H9 (cell line): ENCODE data around the gene VAV2. TPM values are rescaled to one million over a fixed set of nuclear protein-coding genes. Genes with fewer than 3 reads are reported as not detected.

ENCODE experiments used
- DNase-seq: peaks from one replicate; pipeline ENCODE4 v3.0.0-alpha.2; 2017
- H2AFZ ChIP-seq: one replicate; pipeline ENCODE4 v1.6.1; 2013; ENCODE audit warnings: mild to moderate bottlenecking, low read length, control low read depth, moderate library complexity
- H2AK5ac ChIP-seq: 2 replicates; pipeline ENCODE4 v1.6.1; 2013; ENCODE audit warnings: low read length, control low read depth, mixed read lengths; ENCODE audit not compliant: insufficient read length
- H2BK120ac ChIP-seq: one replicate; pipeline ENCODE4 v1.6.1; 2013; ENCODE audit warnings: low read depth, mild to moderate bottlenecking, low read length, control low read depth, inconsistent platforms; ENCODE audit not compliant: poor library complexity, severe bottlenecking
- H2BK12ac ChIP-seq: 2 replicates; pipeline ENCODE4 v1.6.1; 2013; ENCODE audit warnings: low read length, control low read depth, mixed read lengths, low read depth; ENCODE audit not compliant: insufficient read length
- H2BK15ac ChIP-seq: 2 replicates; pipeline ENCODE4 v1.6.1; 2013; ENCODE audit warnings: low read depth, low read length, control low read depth
- H2BK20ac ChIP-seq: one replicate; pipeline ENCODE4 v1.6.1; 2013; ENCODE audit warnings: low read depth, mild to moderate bottlenecking, low read length, control low read depth, inconsistent platforms; ENCODE audit not compliant: poor library complexity, severe bottlenecking
- H2BK5ac ChIP-seq: 2 replicates; pipeline ENCODE4 v1.6.1; 2013; ENCODE audit warnings: low read length, control low read depth, mixed read lengths; ENCODE audit not compliant: insufficient read length
- H3K14ac ChIP-seq: 2 replicates; pipeline ENCODE4 v1.6.1; 2013; ENCODE audit warnings: low read length, control low read depth; ENCODE audit not compliant: insufficient read depth
- H3K18ac ChIP-seq: 2 replicates; pipeline ENCODE4 v1.6.1; 2013; ENCODE audit warnings: low read depth, mild to moderate bottlenecking, mixed read lengths, low read length, control low read depth; ENCODE audit not compliant: insufficient read length
- H3K23ac ChIP-seq: 2 replicates; pipeline ENCODE4 v1.6.1; 2013; ENCODE audit warnings: low read length, control low read depth, mixed read lengths, low read depth; ENCODE audit not compliant: insufficient read length
- H3K23me2 ChIP-seq: 2 replicates; pipeline ENCODE4 v1.6.1; 2013; ENCODE audit warnings: low read depth, mild to moderate bottlenecking, mixed read lengths, low read length, control low read depth; ENCODE audit not compliant: insufficient read length, poor library complexity, severe bottlenecking
- H3K27ac ChIP-seq: 2 replicates; pipeline ENCODE4 v1.5.1; 2013; ENCODE audit warnings: low read length, control low read depth, mixed read lengths, low read depth; ENCODE audit not compliant: insufficient read length
- H3K27me3 ChIP-seq: 2 replicates; pipeline ENCODE4 v1.6.1; 2013; ENCODE audit warnings: low read length, control low read depth, inconsistent platforms; ENCODE audit not compliant: insufficient read depth
- H3K4ac ChIP-seq: 2 replicates; pipeline ENCODE4 v1.6.1; 2013; ENCODE audit warnings: low read depth, mild to moderate bottlenecking, control low read depth, inconsistent platforms, low read length, moderate library complexity
- H3K4me1 ChIP-seq: 2 replicates; pipeline ENCODE4 v1.6.1; 2013; ENCODE audit warnings: low read length, control low read depth, inconsistent platforms; ENCODE audit not compliant: insufficient read depth
- H3K4me2 ChIP-seq: 2 replicates; pipeline ENCODE4 v1.6.1; 2013; ENCODE audit warnings: low read length, control low read depth, mixed read lengths; ENCODE audit not compliant: insufficient read length, insufficient read depth
- H3K56ac ChIP-seq: 2 replicates; pipeline ENCODE4 v1.6.1; 2013; ENCODE audit warnings: low read depth, mild to moderate bottlenecking, mixed read lengths, low read length, control low read depth; ENCODE audit not compliant: insufficient read length
- H3K79me1 ChIP-seq: 2 replicates; pipeline ENCODE4 v1.6.1; 2013; ENCODE audit warnings: low read depth, mild to moderate bottlenecking, moderate library complexity, low read length, control low read depth, inconsistent platforms; ENCODE audit not compliant: insufficient read depth, poor library complexity, severe bottlenecking
- H3K79me2 ChIP-seq: 2 replicates; pipeline ENCODE4 v1.6.1; 2013; ENCODE audit warnings: low read length, control low read depth, inconsistent platforms; ENCODE audit not compliant: insufficient read depth
- H3K9ac ChIP-seq: 2 replicates; pipeline ENCODE4 v1.6.1; 2013; ENCODE audit warnings: low read length, control low read depth, mixed read lengths; ENCODE audit not compliant: insufficient read length; ENCODE audit errors: extremely low read depth
- H3K9me3 ChIP-seq: one replicate; pipeline ENCODE4 v1.6.1; 2013; ENCODE audit warnings: low read depth, low read length, inconsistent platforms; ENCODE audit not compliant: control insufficient read depth
- H3T11ph ChIP-seq: one replicate; pipeline ENCODE4 v1.6.1; 2013; ENCODE audit warnings: mild to moderate bottlenecking, low read length, control low read depth, inconsistent platforms
- H4K20me1 ChIP-seq: one replicate; pipeline ENCODE4 v1.6.1; 2013; ENCODE audit not compliant: control insufficient read depth, insufficient read length, insufficient read depth
- H4K5ac ChIP-seq: 2 replicates; pipeline ENCODE4 v1.6.1; 2013; ENCODE audit warnings: low read depth, mild to moderate bottlenecking, mixed read lengths, low read length, control low read depth; ENCODE audit not compliant: insufficient read length
- H4K8ac ChIP-seq: replicated peaks from 2 replicates; pipeline ENCODE4 v1.6.1; 2013; ENCODE audit warnings: low read length, control low read depth, mixed read lengths, low read depth; ENCODE audit not compliant: insufficient read length
- H4K91ac ChIP-seq: 2 replicates; pipeline ENCODE4 v1.6.1; 2013; ENCODE audit warnings: low read depth, mild to moderate bottlenecking, moderate library complexity, mixed read lengths, low read length, control low read depth; ENCODE audit not compliant: insufficient read length
- H3K27ac Mint-ChIP-seq, 3 experiments: 2 replicates in 2 of 3; 3 replicates in 1 of 3; pipeline ENCODE4 v1.8.0; 2020 to 2021; ENCODE audit warnings: mixed read lengths in 3 of 3, mild to moderate bottlenecking in 1 of 3, moderate library complexity in 1 of 3
- H3K27me3 Mint-ChIP-seq: 2 replicates; pipeline ENCODE4 v1.8.0; 2021; ENCODE audit warnings: low read depth, mild to moderate bottlenecking, moderate library complexity, mixed read lengths
- H3K36me3 Mint-ChIP-seq, 3 experiments: 2 replicates in 2 of 3; 3 replicates in 1 of 3; pipeline ENCODE4 v1.8.0; 2020 to 2021; ENCODE audit warnings: low read depth in 3 of 3, mixed read lengths in 3 of 3; ENCODE audit not compliant: insufficient read depth in 1 of 3
- H3K4me1 Mint-ChIP-seq, 2 experiments: 2 replicates each; pipeline ENCODE4 v1.8.0; 2020; ENCODE audit warnings: mixed read lengths in 2 of 2
- H3K4me3 Mint-ChIP-seq, 2 experiments: 2 replicates in 1 of 2; 3 replicates in 1 of 2; pipeline ENCODE4 v1.8.0; 2020 to 2021; ENCODE audit warnings: mild to moderate bottlenecking in 2 of 2, mixed read lengths in 2 of 2, moderate library complexity in 1 of 2
- H3K9me3 Mint-ChIP-seq, 2 experiments: 2 replicates in 1 of 2; 3 replicates in 1 of 2; pipeline ENCODE4 v1.8.0; 2020; ENCODE audit warnings: mild to moderate bottlenecking in 2 of 2, mixed read lengths in 2 of 2, moderate library complexity in 1 of 2
- WGBS: extraction: QIAGEN DNeasy Blood & Tissue Kit; methylation state at CpG from one replicate; pipeline ENCODE4 v1.1.7; 2013; ENCODE audit warnings: missing lambda C conversion rate, low lambda C conversion rate, mixed read lengths; ENCODE audit not compliant: insufficient read length; ENCODE audit errors: extremely low coverage; 5-methylcytosine and 5-hydroxymethylcytosine counted together
- total RNA-seq: library from RNA; stranded (reverse); gene quantifications from 2 replicates; pipeline ENCODE4 v1.2.1, GENCODE V29; 2021
- TF ChIP-seq, protein P1 (sequence below): fragments of 200-600 bp; sonication (generic); conservative IDR thresholded peaks from 3 replicates; pipeline ENCODE4 v1.8.0; 2021; ENCODE audit warnings: antibody characterized with exemption, mild to moderate bottlenecking

The VAV2 gene
- total RNA-seq, 1 experiment from 2014 or later = 58.7 TPM

GRCh38 chr9:133846483-133847090, 145.5 kb downstream of the VAV2 start:
- Histone ChIP-seq H4K20me1 (no peaks in the 10 kb centered on the region), H2BK20ac (no peak overlapping the region), H3K79me2 (no peaks in the 10 kb centered on the region), H3K9ac (no peak overlapping the region), H3T11ph (no peak overlapping the region), H3K4ac (no peak overlapping the region), H4K8ac (no peak overlapping the region), H3K9me3 (no peaks in the 10 kb centered on the region), H2BK15ac (no peak overlapping the region), H3K4me1 (no peaks in the 10 kb centered on the region), H3K56ac (no peak overlapping the region), H2BK12ac (no peak overlapping the region), H3K79me1 (peaks cover 3% of the 10 kb centered on the region), H3K27ac (no peak overlapping the region), H4K5ac (no peak overlapping the region), H3K27me3 (no peaks in the 10 kb centered on the region), H2BK5ac (no peak overlapping the region), H2BK120ac (no peak overlapping the region), H4K91ac (no peak overlapping the region), H3K18ac (no peak overlapping the region), H2AK5ac (no peak overlapping the region), H2AFZ (no peak overlapping the region), H3K23me2 (no peaks in the 10 kb centered on the region), H3K23ac (no peak overlapping the region), H3K14ac (no peak overlapping the region), H3K4me2 (no peak overlapping the region)
- H3K27me3 Mint-ChIP-seq = no peaks in the 10 kb centered on the region; the same call in 1 of the 2 replicates
- peaks cover 0 to 8% (median 2%) of the 10 kb centered on the region in 3 experiments; a peak in 4 of 7 replicates for H3K36me3 Mint-ChIP-seq
- H3K9me3 Mint-ChIP-seq = no peaks in the 10 kb centered on the region
- no CpG with 5 or more reads among the region's 18 CpGs for WGBS
- no peak overlapping the region for H3K4me3 Mint-ChIP-seq
- H3K4me1 Mint-ChIP-seq = peaks cover 13 to 14% of the 10 kb centered on the region in 2 experiments
- TF ChIP-seq, protein P1, sequence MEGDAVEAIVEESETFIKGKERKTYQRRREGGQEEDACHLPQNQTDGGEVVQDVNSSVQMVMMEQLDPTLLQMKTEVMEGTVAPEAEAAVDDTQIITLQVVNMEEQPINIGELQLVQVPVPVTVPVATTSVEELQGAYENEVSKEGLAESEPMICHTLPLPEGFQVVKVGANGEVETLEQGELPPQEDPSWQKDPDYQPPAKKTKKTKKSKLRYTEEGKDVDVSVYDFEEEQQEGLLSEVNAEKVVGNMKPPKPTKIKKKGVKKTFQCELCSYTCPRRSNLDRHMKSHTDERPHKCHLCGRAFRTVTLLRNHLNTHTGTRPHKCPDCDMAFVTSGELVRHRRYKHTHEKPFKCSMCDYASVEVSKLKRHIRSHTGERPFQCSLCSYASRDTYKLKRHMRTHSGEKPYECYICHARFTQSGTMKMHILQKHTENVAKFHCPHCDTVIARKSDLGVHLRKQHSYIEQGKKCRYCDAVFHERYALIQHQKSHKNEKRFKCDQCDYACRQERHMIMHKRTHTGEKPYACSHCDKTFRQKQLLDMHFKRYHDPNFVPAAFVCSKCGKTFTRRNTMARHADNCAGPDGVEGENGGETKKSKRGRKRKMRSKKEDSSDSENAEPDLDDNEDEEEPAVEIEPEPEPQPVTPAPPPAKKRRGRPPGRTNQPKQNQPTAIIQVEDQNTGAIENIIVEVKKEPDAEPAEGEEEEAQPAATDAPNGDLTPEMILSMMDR = no peak
- peak overlapping the region in 1 of 3 experiments; percentile 68; a peak in 2 of 7 replicates for H3K27ac Mint-ChIP-seq
- no peak for DNase-seq
